Measurements from ENCODE around the gene RHD. TPM values are rescaled to one million over a fixed set of nuclear protein-coding genes. Genes with fewer than 3 reads are reported as not detected.
"Not testable (repeated sequence)": the region's sequence is repeated elsewhere in the genome, so short reads cannot be mapped to it uniquely, and the experiment has no call there.

Gene RHD
- total and polyA plus RNA-seq, 3 donors from 2014 or later, result 0.34 to 0.50 (median 0.47) TPM

DNA sequence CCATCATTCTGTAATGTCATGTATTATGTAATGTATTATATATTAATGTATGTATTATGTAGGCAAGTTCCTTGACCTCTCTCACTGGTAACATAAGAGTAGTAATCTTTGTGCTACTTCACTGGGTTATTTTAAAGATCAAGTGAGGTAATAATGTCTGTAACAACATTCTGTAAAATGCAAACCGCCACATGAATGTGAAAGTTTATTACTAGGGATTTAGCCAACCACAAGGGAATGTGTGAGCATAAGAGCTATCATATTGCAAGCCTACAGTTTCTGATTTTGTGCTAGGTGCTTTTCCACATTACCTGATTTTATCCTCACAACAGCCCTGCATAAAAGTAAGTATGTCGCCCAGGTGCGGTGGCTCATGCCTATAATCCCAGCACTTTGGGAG is 52.1 kb downstream of the RHD start:
- H3K36me3 ChIP-seq (ENCODE audit: low read depth, missing control alignments); H3K27ac ChIP-seq; H3K9me3 ChIP-seq; intact Hi-C loops (cut with DNase I; ENCODE audit: low total_unique reads); H3K4me3 ChIP-seq; DNase-seq; H3K4me1 ChIP-seq; H3K27me3 ChIP-seq: not testable (repeated sequence)
- 97% methylated on average over 3 of the region's 3 CpGs; no CpG with 5 or more reads in 1 of the 2 donors for WGBS, 2 donors

DNA sequence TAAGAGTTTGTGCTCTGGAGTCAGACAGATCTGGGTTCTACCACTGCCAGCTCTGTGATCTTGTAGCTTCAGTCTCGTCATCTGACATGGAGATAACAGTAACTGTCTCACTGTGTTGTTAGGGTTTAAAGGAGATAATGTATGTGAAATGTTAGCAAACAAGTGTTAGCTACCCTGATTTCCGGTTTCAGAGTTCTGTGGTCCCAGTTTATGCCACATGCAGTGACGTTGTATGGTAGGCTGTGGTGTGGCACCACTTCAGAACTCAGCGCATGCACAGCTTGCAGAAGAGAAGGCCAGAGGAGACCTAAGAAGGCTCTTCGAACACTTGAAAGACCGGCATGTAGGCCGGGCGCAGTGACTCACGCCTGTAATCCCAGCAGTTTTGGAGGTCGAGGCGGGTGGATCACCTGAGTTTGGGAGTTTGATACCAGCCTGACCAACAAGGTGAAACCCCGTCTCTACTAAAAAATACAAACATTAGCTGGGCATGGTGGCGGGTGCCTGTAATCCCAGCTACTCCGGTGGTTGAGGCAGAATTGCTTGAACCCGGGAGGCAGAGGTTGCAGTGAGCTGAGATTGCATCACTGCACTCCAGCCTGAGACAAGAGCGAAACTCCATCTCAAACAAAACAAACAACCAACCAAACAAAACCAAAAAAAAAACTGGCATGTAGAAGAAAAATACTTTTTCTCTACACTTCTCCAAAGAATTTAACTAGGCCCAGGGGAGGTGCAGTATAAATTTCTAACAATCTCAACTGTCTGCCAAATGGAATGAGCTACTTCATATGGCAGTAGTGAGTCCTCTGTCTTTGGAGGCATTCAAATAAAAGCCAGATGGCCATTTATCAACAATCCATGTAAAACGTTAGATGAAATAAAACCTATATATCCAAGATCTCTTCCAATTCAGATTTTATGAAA is 55.8 kb downstream of the RHD start:
- H3K27ac ChIP-seq; DNase-seq; H3K4me1 ChIP-seq; intact Hi-C loops (cut with DNase I; ENCODE audit: low total_unique reads); H3K4me3 ChIP-seq; H3K36me3 ChIP-seq (ENCODE audit: low read depth, missing control alignments); H3K27me3 ChIP-seq; H3K9me3 ChIP-seq: not testable (repeated sequence)
- WGBS, 2 donors, result no CpG with 5 or more reads among the region's 17 CpGs

DNA sequence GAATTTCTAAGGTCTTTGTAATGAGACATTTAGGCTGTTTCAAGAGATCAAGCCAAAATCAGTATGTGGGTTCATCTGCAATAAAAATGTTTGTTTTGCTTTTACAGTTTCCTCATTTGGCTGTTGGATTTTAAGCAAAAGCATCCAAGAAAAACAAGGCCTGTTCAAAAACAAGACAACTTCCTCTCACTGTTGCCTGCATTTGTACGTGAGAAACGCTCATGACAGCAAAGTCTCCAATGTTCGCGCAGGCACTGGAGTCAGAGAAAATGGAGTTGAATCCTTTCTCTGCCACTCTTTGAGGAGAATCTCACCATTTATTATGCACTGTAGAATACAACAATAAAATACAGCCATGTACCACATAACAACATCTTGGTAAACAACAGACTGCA is 56.5 kb downstream of the RHD start:
- 37 to 46% methylated on average over 4 of the region's 4 CpGs for WGBS, 2 donors
- H3K4me1 ChIP-seq; H3K36me3 ChIP-seq (ENCODE audit: low read depth, missing control alignments); H3K9me3 ChIP-seq; DNase-seq; H3K4me3 ChIP-seq; H3K27ac ChIP-seq; H3K27me3 ChIP-seq; intact Hi-C loops (cut with DNase I; ENCODE audit: low total_unique reads): not testable (repeated sequence)

GRCh38 chr1:25329336-25329735 is 57.0 kb downstream of the RHD start:
- H3K9me3 ChIP-seq; H3K4me1 ChIP-seq; H3K27me3 ChIP-seq; intact Hi-C loops (cut with DNase I; ENCODE audit: low total_unique reads); H3K4me3 ChIP-seq; DNase-seq; H3K36me3 ChIP-seq (ENCODE audit: low read depth, missing control alignments); H3K27ac ChIP-seq: not testable (repeated sequence)
- WGBS, 2 donors, result 86 to 92% methylated on average over 5 of the region's 5 CpGs

DNA sequence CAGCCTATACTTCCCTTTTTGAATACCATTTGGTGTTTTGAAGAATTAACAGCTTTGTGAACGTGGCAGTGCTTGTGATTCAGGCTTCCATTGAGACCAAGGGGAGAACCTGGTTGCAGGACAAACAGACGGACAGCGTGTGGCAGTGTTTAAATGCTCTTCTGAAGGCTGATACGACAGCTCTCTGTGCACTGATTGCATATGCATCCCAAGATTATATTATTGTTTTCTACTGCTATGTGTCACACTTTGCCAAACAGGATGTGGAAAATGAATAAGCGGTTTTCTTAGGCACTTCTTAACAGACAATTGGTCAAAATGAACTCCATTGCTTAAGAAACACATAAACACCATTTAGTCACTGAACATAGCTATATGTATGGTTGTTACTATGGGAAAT is 57.6 kb downstream of the RHD start:
- DNase-seq; H3K9me3 ChIP-seq; H3K4me1 ChIP-seq; H3K27me3 ChIP-seq; H3K36me3 ChIP-seq (ENCODE audit: low read depth, missing control alignments); intact Hi-C loops (cut with DNase I; ENCODE audit: low total_unique reads); H3K27ac ChIP-seq; H3K4me3 ChIP-seq: not testable (repeated sequence)
- WGBS, 2 donors, result 73 to 74% methylated on average over 3 to 5 of the region's 5 CpGs

DNA sequence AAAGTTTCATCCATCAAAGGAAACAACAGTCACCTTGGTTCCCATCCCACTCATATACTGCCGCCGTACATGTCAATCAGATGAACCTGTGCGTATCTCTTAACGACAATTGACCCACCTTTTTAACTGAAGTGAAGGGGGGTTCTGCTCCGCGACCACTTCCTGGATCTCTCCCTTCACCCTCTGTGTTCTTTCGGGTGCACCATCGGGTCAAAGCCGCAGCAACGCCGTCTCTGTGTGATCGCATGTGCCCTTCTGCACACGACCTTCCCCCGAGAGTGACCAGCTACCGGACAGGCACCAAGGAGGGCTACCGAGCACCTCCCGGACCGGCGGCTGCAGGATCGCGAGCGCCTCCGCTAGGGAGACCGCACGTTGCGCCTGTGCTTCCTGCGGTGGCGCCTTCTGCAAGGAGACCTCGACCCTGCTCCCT is 64.6 kb downstream of the RHD start:
- DNase-seq, result peak; percentile 49
- 0 to 1% methylated on average over 6 to 15 of the region's 29 CpGs for WGBS, 2 donors
- peak overlapping the region; percentile 55 to 98 for H3K4me3 ChIP-seq
- H3K9me3 ChIP-seq; H3K36me3 ChIP-seq (ENCODE audit: low read depth, missing control alignments); intact Hi-C loops (cut with DNase I; ENCODE audit: low total_unique reads); H3K27me3 ChIP-seq; H3K27ac ChIP-seq; H3K4me1 ChIP-seq: not testable (repeated sequence)

GRCh38 chr1:25337483-25338187 is 65.3 kb downstream of the RHD start:
- intact Hi-C loops (cut with DNase I; ENCODE audit: low total_unique reads); H3K4me1 ChIP-seq; H3K36me3 ChIP-seq (ENCODE audit: low read depth, missing control alignments); H3K9me3 ChIP-seq; DNase-seq; H3K27me3 ChIP-seq: not testable (repeated sequence)
- WGBS, 2 donors, result 0% methylated on average over 21 of the region's 39 CpGs; no CpG with 5 or more reads in 1 of the 2 donors
- H3K4me3 ChIP-seq, result peak overlapping the region; percentile 93 to 98
- H3K27ac ChIP-seq, result peak overlapping the region; percentile 92 to 98

DNA sequence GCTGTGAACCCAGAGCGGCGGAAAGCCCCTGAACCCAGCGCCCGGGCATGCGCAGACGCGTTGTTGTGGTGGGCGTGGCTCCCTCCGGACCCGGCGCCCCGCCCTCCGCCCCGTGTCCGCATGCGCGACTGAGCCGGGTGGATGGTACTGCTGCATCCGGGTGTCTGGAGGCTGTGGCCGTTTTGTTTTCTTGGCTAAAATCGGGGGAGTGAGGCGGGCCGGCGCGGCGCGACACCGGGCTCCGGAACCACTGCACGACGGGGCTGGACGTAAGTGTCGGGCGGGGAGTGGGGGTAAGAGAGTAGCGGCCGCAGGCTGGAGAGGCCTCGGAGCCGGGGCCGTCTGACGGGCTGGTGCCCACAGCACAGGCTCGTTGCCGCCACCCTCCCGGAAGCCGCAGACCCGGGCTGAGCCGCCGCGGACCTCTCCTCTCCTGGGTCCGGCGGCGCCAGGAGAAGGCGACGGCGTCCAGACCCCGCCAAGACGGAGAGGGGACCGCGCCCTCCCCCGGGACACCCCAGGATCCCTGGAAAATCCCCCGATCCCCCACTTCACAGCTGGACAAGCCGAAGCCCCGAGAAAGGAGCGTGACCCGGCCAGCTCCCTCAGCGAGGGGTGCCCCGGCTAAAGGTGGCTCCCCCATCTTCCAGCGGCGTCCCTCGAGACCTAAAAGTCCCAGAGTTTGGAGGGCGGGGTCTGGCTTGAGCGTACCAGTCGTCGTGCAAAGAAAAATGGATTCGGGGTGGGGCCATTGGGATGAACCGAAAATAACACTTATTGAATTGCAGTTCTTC is 66.1 kb downstream of the RHD start, which contains the start of gene TMEM50A:
TSS of gene TMEM50A (plus strand) at position 147 of the 794 bp plus-strand sequence. CDS start 2,153 bp downstream, outside the sequence.
- no peaks in the 10 kb centered on the region for H3K36me3 ChIP-seq (ENCODE audit: low read depth, missing control alignments)
- peak within 1 kb of the TSS; percentile 93 to 98 for H3K4me3 ChIP-seq
- H3K4me1 ChIP-seq, result peaks cover 10% of the 10 kb centered on the region
- intact Hi-C loops (cut with DNase I; ENCODE audit: low total_unique reads), result no loop called here
- H3K9me3 ChIP-seq, result no peaks in the 10 kb centered on the region
- H3K27me3 ChIP-seq, result no peaks in the 10 kb centered on the region
- H3K27ac ChIP-seq, result peak within 1 kb of the TSS; percentile 92 to 98
- TF ChIP-seq, protein P1, sequence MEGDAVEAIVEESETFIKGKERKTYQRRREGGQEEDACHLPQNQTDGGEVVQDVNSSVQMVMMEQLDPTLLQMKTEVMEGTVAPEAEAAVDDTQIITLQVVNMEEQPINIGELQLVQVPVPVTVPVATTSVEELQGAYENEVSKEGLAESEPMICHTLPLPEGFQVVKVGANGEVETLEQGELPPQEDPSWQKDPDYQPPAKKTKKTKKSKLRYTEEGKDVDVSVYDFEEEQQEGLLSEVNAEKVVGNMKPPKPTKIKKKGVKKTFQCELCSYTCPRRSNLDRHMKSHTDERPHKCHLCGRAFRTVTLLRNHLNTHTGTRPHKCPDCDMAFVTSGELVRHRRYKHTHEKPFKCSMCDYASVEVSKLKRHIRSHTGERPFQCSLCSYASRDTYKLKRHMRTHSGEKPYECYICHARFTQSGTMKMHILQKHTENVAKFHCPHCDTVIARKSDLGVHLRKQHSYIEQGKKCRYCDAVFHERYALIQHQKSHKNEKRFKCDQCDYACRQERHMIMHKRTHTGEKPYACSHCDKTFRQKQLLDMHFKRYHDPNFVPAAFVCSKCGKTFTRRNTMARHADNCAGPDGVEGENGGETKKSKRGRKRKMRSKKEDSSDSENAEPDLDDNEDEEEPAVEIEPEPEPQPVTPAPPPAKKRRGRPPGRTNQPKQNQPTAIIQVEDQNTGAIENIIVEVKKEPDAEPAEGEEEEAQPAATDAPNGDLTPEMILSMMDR (IDR thresholded peaks at IDR 0.05), result no peak
- TF ChIP-seq POLR2A (IDR thresholded peaks at IDR 0.05), result peak; percentile 32
- DNase-seq, result peak; percentile 93
- 0 to 1% methylated on average over 6 to 62 of the region's 75 CpGs for WGBS, 2 donors

Measured in testis (tissue), 3 donors.